ENCODE measurements around the gene BCAM. TPM values are rescaled to one million over a fixed set of nuclear protein-coding genes. Genes with fewer than 3 reads are reported as not detected.

BCAM gene
- total and polyA plus RNA-seq, 10 of the 15 experiments (the other 5 are each of a cell fraction or from before 2014, with no cell fraction given), result 0.10 to 0.64 TPM; not detected in 8

DNA sequence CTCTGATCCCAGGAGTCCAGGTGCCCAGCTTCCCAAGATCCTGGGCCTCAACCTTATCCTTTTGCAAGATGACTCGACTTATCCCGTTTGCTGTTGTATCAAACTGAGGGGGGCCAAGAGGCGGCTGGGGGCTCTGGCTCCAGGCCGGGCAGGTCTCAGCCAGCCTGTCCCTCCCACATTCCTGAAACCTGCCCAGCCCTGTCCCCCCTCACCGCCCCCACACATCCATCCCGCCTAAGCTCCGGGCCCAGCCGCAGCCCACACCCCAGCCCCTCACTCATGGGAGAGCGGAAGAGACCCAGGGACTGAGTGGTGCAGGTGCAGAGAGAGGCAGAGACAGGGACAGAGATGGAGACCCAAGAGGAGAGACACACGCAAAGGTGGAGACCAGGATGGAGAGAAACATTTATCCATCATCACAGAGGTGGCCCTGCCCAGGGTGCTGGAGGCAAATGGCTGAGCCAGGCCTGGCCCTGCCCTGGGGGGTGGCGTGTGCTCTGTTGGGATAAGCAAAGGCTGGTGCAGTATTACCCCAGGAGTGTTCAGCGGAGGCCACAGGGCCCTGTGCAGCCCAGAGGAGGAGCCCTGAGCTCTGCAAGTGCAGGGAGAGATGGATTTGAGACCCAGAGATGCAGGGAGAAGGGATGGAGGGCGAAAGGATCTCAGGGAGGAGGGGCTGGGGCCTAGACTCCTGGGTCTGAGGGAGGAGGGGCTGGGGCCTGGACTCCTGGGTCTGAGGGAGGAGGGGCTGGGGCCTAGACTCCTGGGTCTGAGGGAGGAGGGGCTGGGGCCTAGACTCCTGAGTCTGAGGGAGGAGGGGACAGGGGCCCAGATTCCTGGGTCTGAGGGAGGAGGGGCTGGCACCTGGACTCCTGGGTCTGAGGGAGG is 1.6 kb downstream of the BCAM start:
- 6% methylated on average over 13 of the region's 13 CpGs for WGBS (ENCODE audit: insufficient coverage, insufficient replicate concordance, low lambda C conversion rate, missing lambda C conversion rate)
- Histone ChIP-seq H3K4me3 (no peak overlapping the region), H3K79me2 (ENCODE audit: control insufficient read depth, insufficient read depth, low read length) (no peaks in the 10 kb centered on the region), H4K20me1 (ENCODE audit: control insufficient read depth, insufficient read depth) (no peaks in the 10 kb centered on the region), H3K36me3 (ENCODE audit: control insufficient read depth in 2 of 2, insufficient read depth in 2 of 2, low read length in 1 of 2) (no peaks in the 10 kb centered on the region), H3K27me3 (replicated peaks in 1 of 2; ENCODE audit: control insufficient read depth in 2 of 2, insufficient read depth in 2 of 2, low read length in 1 of 2) (no peaks in the 10 kb centered on the region; a peak in 2 of 4 replicates), H3K9me3 (replicated peaks; ENCODE audit: control insufficient read depth, insufficient read depth, low read length) (no peaks in the 10 kb centered on the region), H3K4me1 (ENCODE audit: control insufficient read depth, insufficient read depth, low read length) (no peaks in the 10 kb centered on the region), H3K27ac (ENCODE audit: control insufficient read depth, insufficient read depth) (no peak overlapping the region), H2AFZ (ENCODE audit: control insufficient read depth, low read depth, low read length) (no peak overlapping the region), H3K4me2 (ENCODE audit: control insufficient read depth, insufficient read depth) (no peak overlapping the region), H3K9ac (ENCODE audit: control insufficient read depth, insufficient read depth, low read length) (no peak overlapping the region)
- ATAC-seq (no peak), FAIRE-seq (no peak), DNase-seq (ENCODE audit: low read depth, low spot score) (no peak)
- ChIA-PET RAD21 (ENCODE audit: unreplicated experiment) (no interaction called here), SMC1A (ENCODE audit: uncharacterized antibody, unreplicated experiment) (no interaction called here), POLR2A (no interaction called here), CTCF (no interaction called here)
- no TSS peak for BruUV-seq (replicated peaks)
- in situ Hi-C loops (cut with MboI) (no loop called here), intact Hi-C loops (cut with micrococcal nuclease; ENCODE audit: unreplicated experiment) (no loop called here)
- TF ChIP-seq RFX5 (IDR thresholded peaks at IDR 0.05; ENCODE audit: low read depth, low read length) (no peak), IRF4 (IDR thresholded peaks at IDR 0.05; ENCODE audit: low read depth, low read length) (no peak), NR2C2 (IDR thresholded peaks at IDR 0.05; ENCODE audit: borderline replicate concordance, control insufficient read depth, insufficient read length, low read depth) (no peak), SUZ12 (IDR thresholded peaks at IDR 0.05; ENCODE audit: unreplicated experiment) (no peak), YY1 (IDR thresholded peaks at IDR 0.05; ENCODE audit: low read depth, low read length) (no peak), SREBF1 (IDR thresholded peaks at IDR 0.05; ENCODE audit: low read length) (no peak), SIX5 (IDR thresholded peaks at IDR 0.05; ENCODE audit: low read depth, low read length, severe bottlenecking) (no peak), ZBED1 (IDR thresholded peaks at IDR 0.05; ENCODE audit: borderline replicate concordance) (no peak), SUPT20H (IDR thresholded peaks at IDR 0.05; ENCODE audit: borderline replicate concordance, control insufficient read depth, low read depth, low read length) (no peak)
- TF ChIP-seq, protein P1, sequence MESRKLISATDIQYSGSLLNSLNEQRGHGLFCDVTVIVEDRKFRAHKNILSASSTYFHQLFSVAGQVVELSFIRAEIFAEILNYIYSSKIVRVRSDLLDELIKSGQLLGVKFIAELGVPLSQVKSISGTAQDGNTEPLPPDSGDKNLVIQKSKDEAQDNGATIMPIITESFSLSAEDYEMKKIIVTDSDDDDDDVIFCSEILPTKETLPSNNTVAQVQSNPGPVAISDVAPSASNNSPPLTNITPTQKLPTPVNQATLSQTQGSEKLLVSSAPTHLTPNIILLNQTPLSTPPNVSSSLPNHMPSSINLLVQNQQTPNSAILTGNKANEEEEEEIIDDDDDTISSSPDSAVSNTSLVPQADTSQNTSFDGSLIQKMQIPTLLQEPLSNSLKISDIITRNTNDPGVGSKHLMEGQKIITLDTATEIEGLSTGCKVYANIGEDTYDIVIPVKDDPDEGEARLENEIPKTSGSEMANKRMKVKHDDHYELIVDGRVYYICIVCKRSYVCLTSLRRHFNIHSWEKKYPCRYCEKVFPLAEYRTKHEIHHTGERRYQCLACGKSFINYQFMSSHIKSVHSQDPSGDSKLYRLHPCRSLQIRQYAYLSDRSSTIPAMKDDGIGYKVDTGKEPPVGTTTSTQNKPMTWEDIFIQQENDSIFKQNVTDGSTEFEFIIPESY (IDR thresholded peaks at IDR 0.05), result no peak
- TF ChIP-seq, protein P2, sequence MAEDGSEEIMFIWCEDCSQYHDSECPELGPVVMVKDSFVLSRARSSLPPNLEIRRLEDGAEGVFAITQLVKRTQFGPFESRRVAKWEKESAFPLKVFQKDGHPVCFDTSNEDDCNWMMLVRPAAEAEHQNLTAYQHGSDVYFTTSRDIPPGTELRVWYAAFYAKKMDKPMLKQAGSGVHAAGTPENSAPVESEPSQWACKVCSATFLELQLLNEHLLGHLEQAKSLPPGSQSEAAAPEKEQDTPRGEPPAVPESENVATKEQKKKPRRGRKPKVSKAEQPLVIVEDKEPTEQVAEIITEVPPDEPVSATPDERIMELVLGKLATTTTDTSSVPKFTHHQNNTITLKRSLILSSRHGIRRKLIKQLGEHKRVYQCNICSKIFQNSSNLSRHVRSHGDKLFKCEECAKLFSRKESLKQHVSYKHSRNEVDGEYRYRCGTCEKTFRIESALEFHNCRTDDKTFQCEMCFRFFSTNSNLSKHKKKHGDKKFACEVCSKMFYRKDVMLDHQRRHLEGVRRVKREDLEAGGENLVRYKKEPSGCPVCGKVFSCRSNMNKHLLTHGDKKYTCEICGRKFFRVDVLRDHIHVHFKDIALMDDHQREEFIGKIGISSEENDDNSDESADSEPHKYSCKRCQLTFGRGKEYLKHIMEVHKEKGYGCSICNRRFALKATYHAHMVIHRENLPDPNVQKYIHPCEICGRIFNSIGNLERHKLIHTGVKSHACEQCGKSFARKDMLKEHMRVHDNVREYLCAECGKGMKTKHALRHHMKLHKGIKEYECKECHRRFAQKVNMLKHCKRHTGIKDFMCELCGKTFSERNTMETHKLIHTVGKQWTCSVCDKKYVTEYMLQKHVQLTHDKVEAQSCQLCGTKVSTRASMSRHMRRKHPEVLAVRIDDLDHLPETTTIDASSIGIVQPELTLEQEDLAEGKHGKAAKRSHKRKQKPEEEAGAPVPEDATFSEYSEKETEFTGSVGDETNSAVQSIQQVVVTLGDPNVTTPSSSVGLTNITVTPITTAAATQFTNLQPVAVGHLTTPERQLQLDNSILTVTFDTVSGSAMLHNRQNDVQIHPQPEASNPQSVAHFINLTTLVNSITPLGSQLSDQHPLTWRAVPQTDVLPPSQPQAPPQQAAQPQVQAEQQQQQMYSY (CRISPR knock-in tag; IDR thresholded peaks at IDR 0.05), result no peak
